HG02885 (cell line): ENCODE data around the gene IPCEF1.
"Not testable (repeated sequence)": the region's sequence is repeated elsewhere in the genome, so short reads cannot be mapped to it uniquely, and the experiment has no call there.

Experiments
- ATAC-seq: cut with Tn5 transposase; IDR thresholded peaks from one replicate; pipeline ENCODE4 v1.9.1; 2021; ENCODE audit warnings: mild to moderate bottlenecking; ENCODE audit not compliant: unreplicated experiment, poor library complexity

Gene IPCEF1

DNA sequence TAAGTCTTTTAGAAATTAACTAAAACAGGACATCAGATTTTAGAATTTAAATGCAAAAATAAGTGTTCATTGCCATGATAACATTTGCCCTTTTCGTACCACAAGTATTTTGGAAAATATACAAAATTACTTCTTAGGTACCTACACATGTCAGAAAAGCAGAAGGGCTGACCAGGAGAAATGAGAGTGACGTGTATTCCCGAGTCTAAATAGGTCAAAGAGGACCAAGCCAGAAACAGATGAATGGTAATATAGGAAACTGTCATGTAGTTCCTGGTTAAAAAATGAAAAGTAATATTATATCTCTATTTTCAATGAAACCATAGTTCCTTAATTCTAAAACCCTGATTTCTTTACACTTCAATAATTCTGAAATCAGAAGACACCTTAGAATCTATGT is 126.2 kb downstream of the IPCEF1 start:
- no peak for ATAC-seq

- peak; percentile 86 for ATAC-seq
These were observed 126.8 kb downstream of the IPCEF1 start for GRCh38 chr6:154229786-154230185.

- no peak for ATAC-seq
These were observed 128.1 kb downstream of the IPCEF1 start for GRCh38 chr6:154228521-154228905.

DNA sequence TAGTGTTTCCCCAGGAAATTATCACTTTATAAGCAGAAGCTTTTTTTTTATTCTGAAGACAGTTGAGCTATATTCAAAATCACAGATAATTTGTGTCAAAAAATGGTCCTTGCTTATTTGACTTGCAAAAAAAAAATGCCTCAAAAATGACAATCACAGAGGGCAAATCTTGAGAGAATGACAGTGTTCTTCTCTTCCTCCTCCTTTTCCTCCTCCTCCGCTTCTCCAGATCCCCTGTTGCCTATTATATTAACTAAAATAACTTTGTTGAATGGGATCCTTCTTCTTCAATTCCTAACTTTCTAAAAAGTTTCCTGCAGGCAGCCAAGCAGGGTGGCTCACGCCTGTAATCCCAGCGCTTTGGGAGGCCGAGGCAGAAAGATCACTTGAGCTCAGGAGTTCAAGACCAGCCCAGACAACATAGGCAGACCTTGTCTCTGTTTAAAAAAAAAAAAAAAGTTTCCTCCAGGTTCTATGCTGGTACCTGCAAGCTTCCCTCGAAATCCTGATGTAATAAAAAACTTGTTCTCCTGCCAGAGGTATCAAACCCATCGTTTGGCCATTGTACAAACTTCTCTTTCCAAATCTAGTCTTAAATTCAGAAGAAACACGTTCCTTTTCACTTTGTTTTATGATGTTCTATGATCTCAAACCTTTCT is 128.6 kb downstream of the IPCEF1 start:
- ATAC-seq, result no peak

- ATAC-seq, result no peak
These were observed 130.1 kb downstream of the IPCEF1 start for GRCh38 chr6:154226461-154226860.

DNA sequence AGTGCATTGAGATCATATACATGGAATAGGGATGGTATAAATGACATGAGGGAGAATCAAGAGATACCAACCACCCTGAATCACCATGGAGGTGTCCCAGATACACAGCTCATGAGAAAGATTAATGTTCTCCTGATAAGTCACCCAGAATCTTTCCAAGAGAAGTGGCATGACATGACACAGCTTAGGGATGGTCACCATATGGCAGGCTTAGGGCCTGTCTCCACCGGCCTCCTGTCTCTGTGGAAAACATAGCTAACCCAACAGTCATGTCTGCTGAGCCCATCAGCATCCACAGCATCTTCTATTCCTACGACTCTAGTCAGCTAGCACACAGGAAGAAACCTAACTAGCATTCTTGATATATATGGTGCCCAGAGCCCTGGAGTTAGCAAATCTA is 133.3 kb downstream of the IPCEF1 start:
- ATAC-seq, result no peak

DNA sequence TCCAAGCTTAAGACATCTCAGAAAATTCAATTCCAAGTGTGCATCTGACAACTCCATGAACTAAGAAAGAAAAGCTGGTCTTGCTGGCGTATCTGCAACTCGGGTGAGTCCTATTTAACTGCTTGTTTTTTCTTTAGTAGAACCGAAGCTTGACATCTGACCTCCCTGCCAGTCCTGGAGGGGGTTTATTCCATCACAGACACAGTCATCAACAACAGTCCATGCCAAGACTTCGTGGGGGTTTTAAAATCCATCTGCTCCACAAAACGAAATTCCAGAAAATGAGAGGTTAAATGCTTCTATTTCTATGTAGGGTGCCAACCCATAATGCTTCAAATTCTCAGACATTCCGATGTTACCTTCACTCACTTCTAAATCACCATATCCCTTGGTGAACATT is 133.9 kb downstream of the IPCEF1 start:
- no peak for ATAC-seq

GRCh38 chr6:154219250-154219649 is 137.4 kb downstream of the IPCEF1 start:
- no peak for ATAC-seq

DNA sequence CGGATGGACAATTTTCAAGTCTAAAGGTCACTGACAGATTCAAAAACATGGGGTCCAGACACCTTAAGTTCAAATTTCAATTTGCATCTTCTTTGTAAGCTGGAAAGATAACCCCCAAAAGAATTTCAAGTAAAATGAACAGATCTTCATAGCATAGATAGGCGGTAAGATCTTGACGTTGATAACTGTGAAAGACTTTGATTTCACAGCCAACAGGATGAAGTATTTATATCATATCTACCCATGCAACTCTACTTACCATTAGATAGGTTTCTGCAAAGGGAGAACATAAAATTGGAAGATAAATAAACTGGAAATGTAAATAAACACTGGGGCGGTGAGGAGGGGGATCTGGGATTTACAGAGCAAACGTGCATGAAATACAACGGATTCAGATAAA is 137.8 kb downstream of the IPCEF1 start:
- ATAC-seq, result no peak

DNA sequence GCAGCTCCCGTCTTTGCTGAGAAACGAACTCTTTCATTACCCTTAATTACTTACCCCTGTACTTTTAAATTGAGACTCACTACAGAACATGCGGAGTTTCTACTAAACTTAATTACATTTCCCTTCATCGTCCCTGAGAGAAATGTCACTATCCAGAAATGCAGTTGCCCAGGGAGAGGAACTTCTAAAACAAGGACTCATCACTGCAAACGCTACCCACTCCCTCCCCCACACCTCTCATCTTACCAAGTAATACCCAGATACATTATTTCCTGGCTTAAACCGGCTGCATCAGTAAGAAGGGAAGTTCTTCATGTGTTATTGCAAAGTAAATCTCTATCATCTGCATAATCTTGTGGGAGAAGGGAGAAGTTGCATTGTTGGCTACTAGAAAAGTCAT is 138.3 kb downstream of the IPCEF1 start:
- ATAC-seq, result no peak

- ATAC-seq, result no peak
These were observed 142.8 kb downstream of the IPCEF1 start for GRCh38 chr6:154213782-154214181.

- no peak for ATAC-seq
These were observed 145.9 kb downstream of the IPCEF1 start for GRCh38 chr6:154210678-154211077.

GRCh38 chr6:154209555-154209954 is 147.0 kb downstream of the IPCEF1 start:
- ATAC-seq, result no peak

- ATAC-seq, result no peak
These were observed 149.6 kb downstream of the IPCEF1 start for GRCh38 chr6:154206996-154207395.

DNA sequence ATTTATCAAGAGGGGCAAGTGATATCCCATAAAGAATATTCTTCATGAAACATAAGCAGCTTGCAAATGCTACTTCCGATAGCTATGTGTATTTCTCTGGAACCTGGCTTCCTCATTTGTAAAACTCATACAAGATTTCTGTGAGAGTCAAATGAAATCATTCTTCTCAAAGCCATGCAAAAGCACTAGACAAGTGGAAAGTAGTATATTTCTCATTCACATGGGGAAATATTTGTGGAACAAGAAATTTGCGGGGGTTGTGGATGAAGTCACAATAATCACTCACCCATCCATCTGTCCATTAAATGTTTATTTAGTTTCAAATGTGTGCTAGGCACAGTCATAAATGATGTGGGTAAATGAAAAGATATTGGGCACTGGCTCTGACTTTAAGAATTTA is 150.5 kb downstream of the IPCEF1 start:
- no peak for ATAC-seq

- ATAC-seq, result no peak
These were observed 153.6 kb downstream of the IPCEF1 start for GRCh38 chr6:154202958-154203357.

DNA sequence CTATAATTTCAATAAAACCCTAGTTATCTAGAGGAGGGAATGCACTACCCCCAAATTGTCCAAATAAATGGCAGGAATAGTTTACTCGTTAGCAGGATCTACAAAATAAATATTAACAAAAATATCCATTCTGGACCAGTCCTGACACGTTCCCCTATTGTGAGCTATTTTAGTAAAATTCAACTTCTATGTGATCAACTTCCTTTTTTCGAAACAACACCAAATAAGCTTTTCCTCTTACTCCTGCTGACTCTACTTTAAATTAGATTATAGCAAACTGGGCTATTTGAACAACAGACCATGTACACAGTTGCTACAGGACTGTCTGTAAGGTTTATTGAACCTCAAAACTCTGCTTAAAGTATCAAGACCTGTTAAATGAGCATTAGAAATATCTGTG is 154.3 kb downstream of the IPCEF1 start:
- no peak for ATAC-seq

GRCh38 chr6:154201688-154202087 is 154.9 kb downstream of the IPCEF1 start:
- ATAC-seq, result not testable (repeated sequence)

DNA sequence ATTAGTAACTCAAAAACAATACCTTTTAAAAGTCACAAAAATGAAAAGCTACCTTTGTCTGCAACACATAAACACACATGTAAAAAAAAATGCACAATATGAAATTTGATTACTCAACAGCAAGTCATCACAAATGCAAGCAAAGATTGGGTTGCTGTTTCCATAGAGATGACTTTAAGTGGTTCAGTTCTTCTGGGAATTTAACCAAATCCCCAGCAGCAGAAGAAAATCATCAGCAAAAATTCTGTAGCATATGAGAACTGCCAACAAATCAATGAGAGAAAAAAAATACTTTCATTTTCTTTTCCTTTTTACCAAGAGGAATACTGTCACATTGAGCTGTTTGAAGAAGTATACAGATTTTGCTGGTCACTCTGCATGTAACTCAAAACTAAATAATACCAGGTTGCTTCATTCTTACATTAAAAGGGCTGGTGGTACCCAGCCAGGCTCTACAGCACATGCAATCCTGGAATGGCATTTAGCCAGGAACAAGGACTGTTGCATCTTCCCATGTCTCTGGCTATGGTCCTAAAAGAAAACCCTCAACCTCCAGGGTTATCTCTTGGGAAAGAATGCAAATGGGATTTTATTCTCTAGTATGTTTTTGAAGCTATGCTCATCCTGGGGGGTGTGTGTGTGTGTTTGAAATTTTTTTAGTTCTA is 159.3 kb downstream of the IPCEF1 start:
- no peak for ATAC-seq

DNA sequence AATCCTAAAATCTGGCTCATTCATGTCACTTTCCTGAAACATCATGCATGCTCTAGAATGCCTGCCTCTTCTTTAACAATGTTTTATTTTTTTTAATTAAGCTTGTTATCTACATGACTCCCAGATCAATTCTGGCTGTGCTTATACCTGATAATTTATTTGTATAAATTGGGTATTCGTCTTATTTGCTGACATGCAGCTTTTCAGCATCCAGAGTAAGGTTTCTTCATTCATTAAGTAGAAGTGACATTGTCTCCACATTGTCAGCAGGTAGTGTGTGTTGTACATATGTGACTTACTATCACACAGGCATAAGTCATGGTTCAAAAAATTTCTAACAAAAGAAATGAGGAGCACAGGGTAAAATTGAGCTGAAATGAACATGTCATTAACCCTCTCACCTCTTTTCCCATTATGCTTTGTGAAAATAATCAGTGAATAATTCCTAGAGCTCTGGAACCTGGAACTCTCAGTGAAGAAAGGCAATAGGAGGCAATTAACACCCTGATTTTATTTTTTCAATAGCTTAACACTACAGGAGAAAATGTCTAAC is 160.2 kb downstream of the IPCEF1 start:
- ATAC-seq, result no peak

- ATAC-seq, result no peak
These were observed 168.9 kb downstream of the IPCEF1 start for GRCh38 chr6:154187714-154188113.

DNA sequence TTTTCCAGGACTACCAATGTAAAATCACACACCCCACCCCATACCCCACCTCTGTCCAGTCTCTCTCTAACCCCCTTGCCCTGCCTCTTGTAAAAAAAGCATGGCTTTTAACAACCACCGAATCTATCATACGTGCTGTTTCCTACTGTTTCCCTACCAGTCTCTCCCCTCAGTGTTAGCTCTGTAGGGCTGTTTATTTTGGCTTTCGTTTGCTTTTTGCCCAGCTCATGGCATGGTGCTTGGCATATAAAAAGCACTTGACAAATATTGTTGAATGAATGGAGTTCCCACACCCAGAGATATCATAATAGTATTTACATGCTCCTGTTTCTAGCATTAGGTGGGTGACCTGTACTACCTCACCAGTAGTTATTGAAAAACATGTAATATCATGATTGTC is 169.4 kb downstream of the IPCEF1 start:
- ATAC-seq, result no peak
